ENCODE data around the gene TGFB2. TPM values are rescaled to one million over a fixed set of nuclear protein-coding genes. Genes with fewer than 3 reads are reported as not detected.

Gene TGFB2
- total RNA-seq, 1 experiment from 2014 or later: 21.8 TPM

DNA sequence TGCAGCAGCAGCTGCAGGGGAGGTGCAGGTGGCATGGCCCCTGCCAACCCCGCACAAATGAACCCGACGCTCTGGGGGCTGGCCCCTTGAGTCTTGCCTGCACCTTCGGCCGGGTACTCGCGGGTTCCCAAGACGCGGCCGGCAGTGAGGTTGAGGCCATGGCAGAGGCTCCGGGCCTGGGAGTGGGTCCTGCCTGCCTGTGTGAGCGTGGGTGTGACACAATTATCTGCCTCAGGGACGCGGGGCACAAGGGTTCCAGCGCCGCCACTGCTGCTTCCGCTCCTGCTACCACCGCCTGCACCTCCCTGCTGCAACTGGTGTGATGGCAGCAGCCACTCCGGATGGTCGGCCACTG, 20.9 kb upstream of the TGFB2 start:
- in situ Hi-C loops (cut with HindIII; ENCODE audit: low pct_unique_long_range_greater_than_20kb, low sequenced_read_pairs): no loop called here

GRCh38 chr1:218328769-218329168, 16.4 kb upstream of the TGFB2 start:
- in situ Hi-C loops (cut with HindIII; ENCODE audit: low pct_unique_long_range_greater_than_20kb, low sequenced_read_pairs): no loop called here
- no peak for DNase-seq (ENCODE audit: low read depth)

More for the DNA sequence above, 20.9 kb upstream of the TGFB2 start:
- DNase-seq (ENCODE audit: low read depth): no peak

DNA sequence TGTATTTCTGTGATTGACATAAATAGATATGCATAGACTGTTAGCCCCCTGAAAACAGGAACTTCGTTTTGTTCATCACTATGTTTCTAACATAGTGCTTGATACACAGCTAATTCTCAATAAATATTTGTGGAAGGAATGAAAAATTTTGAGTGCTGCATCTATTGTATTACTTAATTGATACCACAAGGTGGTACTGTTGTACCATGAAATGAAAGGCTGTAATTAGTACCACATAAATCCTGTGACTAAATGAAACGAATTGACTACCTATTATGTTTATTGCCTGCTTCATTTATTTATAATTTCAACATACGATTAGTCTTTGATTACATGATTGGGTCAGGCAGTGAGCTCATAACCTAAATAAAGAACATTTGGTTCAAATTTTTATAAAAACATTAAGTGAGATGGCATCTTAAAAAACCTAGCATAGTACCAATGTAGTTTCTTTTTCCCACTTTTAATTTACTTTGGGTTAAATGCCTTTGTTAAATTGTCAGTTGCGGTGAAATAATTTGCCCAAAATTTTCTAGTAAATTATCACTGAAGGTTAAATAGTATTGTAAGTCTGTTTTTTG, 15.0 kb upstream of the TGFB2 start:
- DNase-seq (ENCODE audit: low read depth): no peak
- in situ Hi-C loops (cut with HindIII; ENCODE audit: low pct_unique_long_range_greater_than_20kb, low sequenced_read_pairs): no loop called here

- DNase-seq (ENCODE audit: low read depth): no peak
- in situ Hi-C loops (cut with HindIII; ENCODE audit: low pct_unique_long_range_greater_than_20kb, low sequenced_read_pairs): no loop called here
Observed at GRCh38 chr1:218332416-218332815, 12.7 kb upstream of the TGFB2 start.

GRCh38 chr1:218336328-218336727, 8.8 kb upstream of the TGFB2 start:
- in situ Hi-C loops (cut with HindIII; ENCODE audit: low pct_unique_long_range_greater_than_20kb, low sequenced_read_pairs): no loop called here
- DNase-seq (ENCODE audit: low read depth): no peak

GRCh38 chr1:218339267-218339831, 5.8 kb upstream of the TGFB2 start:
- DNase-seq (ENCODE audit: low read depth): no peak
- in situ Hi-C loops (cut with HindIII; ENCODE audit: low pct_unique_long_range_greater_than_20kb, low sequenced_read_pairs): no loop called here

DNA sequence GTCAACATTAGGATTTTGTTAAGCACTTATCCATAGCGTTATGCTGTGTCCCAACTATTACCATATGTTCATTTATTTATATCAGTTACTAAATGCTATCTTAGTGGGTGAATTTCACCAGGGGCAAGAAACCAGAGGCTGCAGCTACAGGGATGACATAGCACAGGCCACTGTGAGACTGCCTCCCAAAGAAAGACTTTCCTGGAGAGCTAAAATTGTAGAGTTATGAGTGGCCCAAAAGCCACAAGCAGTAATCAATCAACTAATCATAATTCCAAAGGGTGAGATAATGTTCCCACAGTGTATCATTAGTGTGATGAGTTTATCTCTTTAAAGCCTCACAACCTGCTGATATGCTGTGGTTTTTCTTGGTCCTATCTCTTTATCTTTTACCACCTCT, 3.8 kb upstream of the TGFB2 start:
- no peak for DNase-seq (ENCODE audit: low read depth)
- in situ Hi-C loops (cut with HindIII; ENCODE audit: low pct_unique_long_range_greater_than_20kb, low sequenced_read_pairs): no loop called here

DNA sequence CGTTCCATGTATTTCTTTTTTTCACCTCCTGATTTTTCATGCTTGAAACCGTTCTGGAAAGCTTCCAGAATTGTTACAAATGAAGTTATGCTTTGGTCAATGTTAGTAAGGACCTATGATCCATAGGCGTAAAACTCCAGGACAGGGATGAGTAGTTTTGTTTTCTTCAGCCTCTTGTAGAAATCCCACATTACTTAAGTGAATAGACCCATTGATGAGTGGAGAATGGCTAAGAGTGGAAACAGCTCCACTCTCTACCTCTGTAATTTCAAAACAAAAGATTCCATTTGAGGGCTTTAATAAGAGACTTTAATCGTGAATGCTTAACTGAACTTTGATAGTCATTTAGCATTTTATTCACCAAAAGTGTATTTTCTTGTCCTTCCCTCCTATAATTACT, 3.0 kb upstream of the TGFB2 start:
- in situ Hi-C loops (cut with HindIII; ENCODE audit: low pct_unique_long_range_greater_than_20kb, low sequenced_read_pairs): no loop called here
- no peak for DNase-seq (ENCODE audit: low read depth)

GRCh38 chr1:218345673-218346390, 696 bp downstream of the TGFB2 start:
- in situ Hi-C loops (cut with HindIII; ENCODE audit: low pct_unique_long_range_greater_than_20kb, low sequenced_read_pairs): no loop called here
- peak; percentile 80 for DNase-seq (ENCODE audit: low read depth)

GRCh38 chr1:218346391-218347204, 1.5 kb downstream of the TGFB2 start:
- DNase-seq (ENCODE audit: low read depth): peak; percentile 46
- in situ Hi-C loops (cut with HindIII; ENCODE audit: low pct_unique_long_range_greater_than_20kb, low sequenced_read_pairs): no loop called here

- in situ Hi-C loops (cut with HindIII; ENCODE audit: low pct_unique_long_range_greater_than_20kb, low sequenced_read_pairs): no loop called here
- DNase-seq (ENCODE audit: low read depth): no peak
Observed at GRCh38 chr1:218347336-218347722, 2.2 kb downstream of the TGFB2 start.

GRCh38 chr1:218347723-218348627, 2.8 kb downstream of the TGFB2 start:
- in situ Hi-C loops (cut with HindIII; ENCODE audit: low pct_unique_long_range_greater_than_20kb, low sequenced_read_pairs): no loop called here
- DNase-seq (ENCODE audit: low read depth): peak; percentile 88

DNA sequence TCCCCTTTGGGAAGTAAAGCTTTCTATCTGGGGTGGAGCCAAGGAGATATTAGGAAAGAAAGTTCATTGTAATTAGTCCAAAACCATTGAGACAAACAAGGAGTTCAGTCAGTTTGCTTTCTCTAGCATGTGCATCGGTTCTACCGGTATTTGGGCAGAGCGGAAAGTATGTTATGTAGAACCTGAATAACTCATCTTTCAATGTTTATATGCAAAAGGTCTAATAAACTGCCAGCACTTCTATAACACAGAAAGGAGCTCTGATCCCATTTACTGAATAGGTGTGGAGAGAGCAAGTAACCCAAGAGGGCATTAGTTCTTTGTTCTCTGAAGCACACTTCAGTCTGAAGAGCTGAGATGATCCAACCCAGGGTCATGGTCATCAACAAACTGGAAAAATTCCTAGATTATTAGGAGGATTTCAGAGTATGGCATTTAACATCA, 3.5 kb downstream of the TGFB2 start:
- in situ Hi-C loops (cut with HindIII; ENCODE audit: low pct_unique_long_range_greater_than_20kb, low sequenced_read_pairs): no loop called here
- DNase-seq (ENCODE audit: low read depth): no peak

GRCh38 chr1:218349348-218350034, 4.4 kb downstream of the TGFB2 start:
- in situ Hi-C loops (cut with HindIII; ENCODE audit: low pct_unique_long_range_greater_than_20kb, low sequenced_read_pairs): no loop called here
- no peak for DNase-seq (ENCODE audit: low read depth)

- no peak for DNase-seq (ENCODE audit: low read depth)
- in situ Hi-C loops (cut with HindIII; ENCODE audit: low pct_unique_long_range_greater_than_20kb, low sequenced_read_pairs): no loop called here
Observed at GRCh38 chr1:218350035-218350525, 4.9 kb downstream of the TGFB2 start.

DNA sequence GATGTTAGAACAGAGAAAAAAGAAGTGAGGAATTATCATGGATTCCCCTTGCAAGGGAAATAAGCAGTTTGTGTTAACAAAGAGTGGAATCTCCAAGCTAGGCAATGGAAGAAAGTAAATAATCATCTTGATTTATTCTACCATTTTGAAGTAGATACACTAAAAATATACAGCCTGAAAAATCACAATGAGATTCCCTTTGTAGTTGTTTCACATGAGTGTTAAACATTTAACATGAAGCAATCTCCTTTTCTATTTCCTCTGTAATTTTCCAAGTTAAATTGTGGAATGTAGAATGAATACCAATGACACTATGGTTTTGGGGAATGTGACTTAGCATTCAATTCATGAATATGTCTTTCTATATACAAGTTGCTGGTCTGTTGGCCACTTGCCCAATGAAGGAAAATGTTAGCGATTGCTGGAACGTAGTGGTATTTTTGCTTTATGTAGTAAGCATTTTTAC, 5.7 kb downstream of the TGFB2 start:
- in situ Hi-C loops (cut with HindIII; ENCODE audit: low pct_unique_long_range_greater_than_20kb, low sequenced_read_pairs): no loop called here
- peak; percentile 45 for DNase-seq (ENCODE audit: low read depth)

GRCh38 chr1:218351391-218352074, 6.4 kb downstream of the TGFB2 start:
- in situ Hi-C loops (cut with HindIII; ENCODE audit: low pct_unique_long_range_greater_than_20kb, low sequenced_read_pairs): no loop called here
- peak; percentile 62 for DNase-seq (ENCODE audit: low read depth)
